Heart left ventricle (tissue), 16 donors: ENCODE measurements around the gene BTD. TPM values are rescaled to one million over a fixed set of nuclear protein-coding genes. Genes with fewer than 3 reads are reported as not detected.

Experiments used
- ATAC-seq, 4 donors: fragments of 200-7000 bp; cut with Tn5 transposase; one replicate each; pipeline ENCODE4 v1.9.1; 2020 to 2022; ENCODE audit warnings: moderate library complexity in 4 of 4, mild to moderate bottlenecking in 3 of 4, moderate number of reproducible peaks in 1 of 4
- DNase-seq, 5 donors: peaks; one replicate each; pipeline ENCODE4 v3.0.0-alpha.2; 2020
- H3K27ac ChIP-seq, 12 donors: fragments of 200-600 bp; sonication (generic) in 4 of 12; one replicate each; pipeline versions ENCODE4 v1.5.0 to v1.8.0; 2016 to 2022; ENCODE audit warnings: mild to moderate bottlenecking in 2 of 12
- H3K27me3 ChIP-seq, 9 donors: fragments of 200-600 bp; sonication (generic) in 2 of 9; one replicate each; pipeline versions ENCODE4 v1.5.1 to v1.8.0; 2016 to 2022; ENCODE audit warnings: mild to moderate bottlenecking in 3 of 9
- H3K36me3 ChIP-seq, 9 donors: fragments of 200-600 bp; sonication (generic) in 2 of 9; one replicate each; pipeline versions ENCODE4 v1.5.0 to v1.8.0; 2018 to 2022; ENCODE audit warnings: mild to moderate bottlenecking in 2 of 9
- H3K4me1 ChIP-seq, 12 donors: fragments of 200-600 bp; sonication (generic) in 4 of 12; one replicate each; pipeline versions ENCODE4 v1.5.0 to v1.8.0; 2016 to 2022; ENCODE audit warnings: mild to moderate bottlenecking in 3 of 12
- H3K4me3 ChIP-seq, 12 donors: fragments of 200-600 bp; sonication (generic) in 4 of 12; one replicate each; pipeline versions ENCODE4 v1.5.0 to v1.8.0; 2017 to 2022; ENCODE audit warnings: mild to moderate bottlenecking in 9 of 12, moderate library complexity in 4 of 12
- H3K9me3 ChIP-seq, 12 donors: fragments of 200-600 bp; sonication (generic) in 4 of 12; one replicate each; pipeline versions ENCODE4 v1.5.0 to v1.8.0; 2016 to 2022; ENCODE audit warnings: mild to moderate bottlenecking in 1 of 12
- CTCF ChIP-seq, 12 donors: fragments of 200-600 bp; sonication (generic) in 4 of 12; IDR thresholded peaks; one replicate each; pipeline versions ENCODE4 v1.5.0 to v1.8.0; 2018 to 2022; ENCODE audit warnings: antibody characterized with exemption in 12 of 12, mild to moderate bottlenecking in 5 of 12
- POLR2A ChIP-seq, 2 donors: fragments of 450-650 bp; IDR thresholded peaks; one replicate each; pipeline ENCODE4 v1.6.1; 2017; ENCODE audit warnings: antibody characterized with exemption in 2 of 2, mild to moderate bottlenecking in 2 of 2, moderate library complexity in 2 of 2
- WGBS, 4 donors: extraction: QIAGEN DNeasy Blood & Tissue Kit in 2 of 4; methylation state at CpG; one replicate each; pipeline versions ENCODE4 v1.1.5 to v1.1.7; 2013 to 2018; 5-methylcytosine and 5-hydroxymethylcytosine counted together
- intact Hi-C, 10 donors: fragments of 100-400 bp; cut with DNase I; formaldehyde crosslinking; loops; one replicate each; pipeline versions ENCODE4 v1.11.1 to v1.14.2; 2022
- microRNA-seq, 4 donors: library from miRNA; unstranded; fragments of <30 nt; microRNA quantifications; one replicate each; pipeline versions ENCODE4 to v1.2.0, GENCODE V29; 2017 to 2020
- polyA plus RNA-seq, 2 donors: library from polyadenylated mRNA; stranded (reverse); fragments of 200-250 nt; gene quantifications; one replicate each; pipeline ENCODE4 v1.2.3, GENCODE V29; 2013
- total RNA-seq, 9 donors: library from RNA; depleted of rRNA in 2 of 9; stranded (reverse); fragments of >200 nt in 2 of 9; fragmentation: NEBNext Ultra II Directional in 3 of 9; extraction: Animal tissue kit (Norgen Biotek cat#: 25700) in 3 of 9; gene quantifications; one replicate each; pipeline versions ENCODE4 v1.1.0 to v1.2.4, GENCODE V29; 2016 to 2023
- donor health status: ischemic (EF 13 %, LVEDD 7.1; RV severe dilation, severe dysfunction).
- donor health status: healthy with polysubstance abuse.
- donor health status: DM: no; HTN: yes; CAD: no.
- donor health status: DM: no; HTN: no; CAD: no.
- donor health status: ischemic (EF 25% LVEDD 6.9; RV normal size, moderate dysfunction).
- donor health status: ischemic (EF 25% LVEDD 5.7; RV mildly dilated, moderate dysfunction).
- donor health status: healthy.
- donor health status: DM: yes; HTN: yes; CAD: no.
- donor health status: ischemic (EF 35%, LVEDD 5.7; RV mildly dilated, moderate dysfunction).
- donor health status: nonischemic (EF 11% LVEDD 7.7; RV severe dilation, severe dysfunction).
- donor health status: DM: yes; HTN: yes; CAD: no.
- donor health status: PGD.
- donor health status: ischemic (EF 29% LVEDD 5.4; RV normal size, mild dysfunction).
- donor health status: nonischemic (EF 23%, LVEDD 6.1; RV moderate dilation, normal function).

The BTD gene
- total and polyA plus RNA-seq, 11 donors: 4.2 to 16.4 (median 11.7) TPM

GRCh38 chr3:15693355-15693754, 91.8 kb downstream of the BTD start:
- no peak overlapping the region for H3K4me3 ChIP-seq
- no peaks in the 10 kb centered on the region for H3K27me3 ChIP-seq
- 0 to 70% (median 60%) methylated on average over 1 of the region's 1 CpG for WGBS, 4 donors
- intact Hi-C loops: no loop called here
- ATAC-seq (no peak), DNase-seq (no peak)
- H3K36me3 ChIP-seq: peaks cover 2 to 77% (median 45%) of the 10 kb centered on the region in 9 donors
- H3K9me3 ChIP-seq: no peaks in the 10 kb centered on the region
- TF ChIP-seq POLR2A (IDR thresholded peaks at IDR 0.05) (no peak), CTCF (IDR thresholded peaks at IDR 0.05) (peak in 2 of 12 donors; percentile 11 to 16)
- no peak overlapping the region for H3K27ac ChIP-seq
- H3K4me1 ChIP-seq: no peaks in the 10 kb centered on the region

DNA sequence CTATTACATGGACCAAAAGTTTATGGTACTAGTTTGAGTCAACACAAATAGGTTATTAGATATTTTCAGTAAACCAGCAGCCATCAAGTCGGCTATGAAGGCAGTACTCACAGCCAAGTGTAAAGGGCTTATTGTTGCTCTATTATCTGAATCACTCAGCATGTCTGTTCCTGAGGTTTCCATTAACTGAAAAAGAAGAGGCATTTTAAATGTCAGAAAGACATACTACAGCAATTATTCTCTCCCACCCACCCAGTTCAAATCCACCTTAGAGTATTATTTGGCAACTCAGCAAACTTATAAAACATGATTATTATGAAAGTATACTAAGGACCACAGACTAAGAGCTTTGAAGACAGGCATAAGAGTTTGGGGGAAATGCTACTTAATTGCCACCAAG, 93.1 kb downstream of the BTD start:
- H3K27ac ChIP-seq: no peak overlapping the region
- H3K36me3 ChIP-seq: peaks cover 0 to 64% (median 33%) of the 10 kb centered on the region in 9 donors
- peaks cover 0 to 4% (median 0%) of the 10 kb centered on the region in 12 donors for H3K9me3 ChIP-seq
- no peaks in the 10 kb centered on the region for H3K27me3 ChIP-seq
- TF ChIP-seq CTCF (IDR thresholded peaks at IDR 0.05) (no peak), POLR2A (IDR thresholded peaks at IDR 0.05) (no peak)
- H3K4me3 ChIP-seq: no peak overlapping the region
- intact Hi-C loops: no loop called here
- no peak for DNase-seq
- ATAC-seq: no peak
- 74 to 83% (median 75%) methylated on average over 1 of the region's 1 CpG for WGBS, 4 donors
- H3K4me1 ChIP-seq: no peaks in the 10 kb centered on the region

Small RNA genes within 50 kb of the gene (microRNA-seq; reads per million reads assigned to microRNA genes)
- 0 reads per million in 4 donors for gene MIR3134

Other genes with a start within 250 kb of the BTD start
- gene METTL6, start 174.2 kb upstream of the BTD start, total RNA-seq: 10 to 100 TPM in 5 of 9 donors, 1 to 10 TPM in 4; 5.7 to 14.7 (median 10.5) TPM
- gene METTL6, start 174.2 kb upstream of the BTD start, polyA plus RNA-seq: 10 to 100 TPM in 1 of 2 donors, 1 to 10 TPM in 1; 6.0 to 15.6 TPM
- 10 to 100 TPM in 4 of 9 donors, 1 to 10 TPM in 5; 7.0 to 19.6 (median 9.8) TPM for gene EAF1, start 174.1 kb upstream of the BTD start, total RNA-seq
- 10 to 100 TPM in 1 of 2 donors, 1 to 10 TPM in 1; 2.7 to 10.8 TPM for gene EAF1, start 174.1 kb upstream of the BTD start, polyA plus RNA-seq
- gene COLQ, start 80.0 kb upstream of the BTD start, total RNA-seq: 10 to 100 TPM in 6 of 9 donors, 1 to 10 TPM in 3; 3.4 to 33.0 (median 11.0) TPM
- 1 to 10 TPM; 2.1 to 7.4 TPM for gene COLQ, start 80.0 kb upstream of the BTD start, polyA plus RNA-seq
- 10 to 100 TPM; 10.1 to 21.5 (median 15.5) TPM for gene HACL1, start 176 bp upstream of the BTD start, total RNA-seq
- gene HACL1, start 176 bp upstream of the BTD start, polyA plus RNA-seq: 10 to 100 TPM in 1 of 2 donors, 1 to 10 TPM in 1; 7.2 to 12.5 TPM
- 10 to 100 TPM; 20.9 to 32.1 (median 24.6) TPM for gene ANKRD28, start 196.2 kb downstream of the BTD start, total RNA-seq
- gene ANKRD28, start 196.2 kb downstream of the BTD start, polyA plus RNA-seq: 10 to 100 TPM in 1 of 2 donors, 1 to 10 TPM in 1; 4.9 to 15.1 TPM